Activated CD8-positive, alpha-beta memory T cell treated with anti-CD3 and anti-CD28 coated beads for 48 hours (primary cell): ENCODE measurements around the gene ASTE1.
"Not testable (repeated sequence)": the region's sequence is repeated elsewhere in the genome, so short reads cannot be mapped to it uniquely, and the experiment has no call there.

ENCODE experiments used
- DNase-seq, 3 experiments: peaks; one replicate each; pipeline ENCODE4 v3.0.0-alpha.2; 2020; ENCODE audit warnings: low read depth in 2 of 3, low spot score in 2 of 3

The ASTE1 gene

GRCh38 chr3:131009698-131010097, 16.9 kb downstream of the ASTE1 start:
- DNase-seq: no peak

GRCh38 chr3:131008326-131008725, 18.3 kb downstream of the ASTE1 start:
- DNase-seq: no peak

- DNase-seq: no peak
These were observed 18.8 kb downstream of the ASTE1 start for GRCh38 chr3:131007782-131008181.

- DNase-seq: no peak
These were observed 19.4 kb downstream of the ASTE1 start for GRCh38 chr3:131007256-131007655.

GRCh38 chr3:131004603-131005002, 22.0 kb downstream of the ASTE1 start:
- no peak for DNase-seq

GRCh38 chr3:131001071-131001470, 25.6 kb downstream of the ASTE1 start:
- no peak for DNase-seq

- no peak for DNase-seq
These were observed 29.3 kb downstream of the ASTE1 start for GRCh38 chr3:130997289-130997688.

- DNase-seq: no peak
These were observed 34.3 kb downstream of the ASTE1 start for GRCh38 chr3:130992344-130992743.

GRCh38 chr3:130991126-130991525, 35.5 kb downstream of the ASTE1 start:
- no peak for DNase-seq

- DNase-seq: no peak
These were observed 36.3 kb downstream of the ASTE1 start for GRCh38 chr3:130990282-130990681.

- no peak for DNase-seq
These were observed 45.2 kb downstream of the ASTE1 start for GRCh38 chr3:130981469-130981868.

- DNase-seq: no peak
These were observed 47.5 kb downstream of the ASTE1 start for GRCh38 chr3:130979117-130979516.

- no peak for DNase-seq
These were observed 49.9 kb downstream of the ASTE1 start for GRCh38 chr3:130976706-130977105.

- no peak for DNase-seq
These were observed 51.4 kb downstream of the ASTE1 start for GRCh38 chr3:130975251-130975650.

- DNase-seq: no peak
These were observed 52.4 kb downstream of the ASTE1 start for GRCh38 chr3:130974201-130974600.

- DNase-seq: no peak
These were observed 53.2 kb downstream of the ASTE1 start for GRCh38 chr3:130973406-130973805.

- DNase-seq: not testable (repeated sequence)
These were observed 54.0 kb downstream of the ASTE1 start for GRCh38 chr3:130972592-130972991.

GRCh38 chr3:130971208-130971607, 55.4 kb downstream of the ASTE1 start:
- no peak for DNase-seq

- DNase-seq: no peak
These were observed 57.0 kb downstream of the ASTE1 start for GRCh38 chr3:130969621-130970020.

- DNase-seq: no peak
These were observed 58.4 kb downstream of the ASTE1 start for GRCh38 chr3:130968221-130968620.

GRCh38 chr3:130967281-130967680, 59.3 kb downstream of the ASTE1 start:
- no peak for DNase-seq

GRCh38 chr3:130963878-130964277, 62.7 kb downstream of the ASTE1 start:
- DNase-seq: no peak
